Vagina (tissue), 2 donors: ENCODE results near the gene RIF1. TPM values are rescaled to one million over a fixed set of nuclear protein-coding genes. Genes with fewer than 3 reads are reported as not detected.

Experiments used
- DNase-seq, 2 donors: peaks; one replicate each; pipeline ENCODE4 v3.0.0-alpha.2; 2017; ENCODE audit errors: extremely low spot score in 2 of 2
- H3K27ac ChIP-seq: fragments of 200-600 bp; sonication (generic); one replicate; pipeline ENCODE4 v1.5.1; 2019
- H3K27me3 ChIP-seq: fragments of 200-600 bp; sonication (generic); one replicate; pipeline ENCODE4 v1.5.1; 2019
- H3K36me3 ChIP-seq, 2 donors: fragments of 200-600 bp; sonication (generic); one replicate each; pipeline ENCODE4 v1.5.1; 2017 to 2019
- H3K4me1 ChIP-seq: fragments of 200-600 bp; sonication (generic); one replicate; pipeline ENCODE4 v1.5.1; 2019
- H3K4me3 ChIP-seq, 2 donors: fragments of 200-600 bp; sonication (generic); 1 replicate in 1 of 2; 2 replicates in 1 of 2; pipeline ENCODE4 v1.5.1; 2016 to 2019
- H3K9me3 ChIP-seq: fragments of 200-600 bp; sonication (generic); one replicate; pipeline ENCODE4 v1.5.1; 2019
- POLR2A ChIP-seq, 2 donors: fragments of 450-650 bp; IDR thresholded peaks; one replicate each; pipeline ENCODE4 v1.6.1; 2017; ENCODE audit warnings: antibody characterized with exemption in 2 of 2, mild to moderate bottlenecking in 2 of 2, moderate library complexity in 2 of 2
- POLR2AphosphoS5 ChIP-seq, 2 donors: sonication (generic); formaldehyde crosslinking; IDR thresholded peaks; one replicate each; pipeline ENCODE4 v1.9.0; 2017; ENCODE audit warnings: antibody characterized with exemption in 2 of 2, mild to moderate bottlenecking in 2 of 2, low read depth in 1 of 2; ENCODE audit not compliant: insufficient read depth in 1 of 2
- intact Hi-C: fragments of 100-400 bp; cut with DNase I; formaldehyde crosslinking; loops from one replicate; pipeline ENCODE4 v1.15.1; 2023
- microRNA-seq: library from miRNA; unstranded; fragments of <30 nt; microRNA quantifications from one replicate; pipeline ENCODE4, GENCODE V29; 2017; ENCODE audit warnings: borderline number of aligned reads, borderline replicate concordance
- small RNA-seq: library from RNA; depleted of rRNA; stranded (forward); fragments of <200 nt; gene quantifications from one replicate; pipeline ENCODE3, GENCODE V24; 2016
- total RNA-seq: library from RNA; depleted of rRNA; stranded (reverse); fragments of >200 nt; gene quantifications from one replicate; pipeline ENCODE4 v1.2.3, GENCODE V29; 2016
- TF ChIP-seq, protein P1 (sequence below), 3 experiments: fragments of 450-650 bp in 2 of 3; fragments of 200-600 bp in 1 of 3; sonication (generic) in 1 of 3; IDR thresholded peaks; one replicate each; pipeline ENCODE4 v1.5.1; 2017 to 2019; ENCODE audit warnings: antibody characterized with exemption in 3 of 3, mild to moderate bottlenecking in 2 of 3, moderate library complexity in 2 of 3

RIF1 gene
- total RNA-seq, 1 donor from 2014 or later = 31.7 TPM

DNA sequence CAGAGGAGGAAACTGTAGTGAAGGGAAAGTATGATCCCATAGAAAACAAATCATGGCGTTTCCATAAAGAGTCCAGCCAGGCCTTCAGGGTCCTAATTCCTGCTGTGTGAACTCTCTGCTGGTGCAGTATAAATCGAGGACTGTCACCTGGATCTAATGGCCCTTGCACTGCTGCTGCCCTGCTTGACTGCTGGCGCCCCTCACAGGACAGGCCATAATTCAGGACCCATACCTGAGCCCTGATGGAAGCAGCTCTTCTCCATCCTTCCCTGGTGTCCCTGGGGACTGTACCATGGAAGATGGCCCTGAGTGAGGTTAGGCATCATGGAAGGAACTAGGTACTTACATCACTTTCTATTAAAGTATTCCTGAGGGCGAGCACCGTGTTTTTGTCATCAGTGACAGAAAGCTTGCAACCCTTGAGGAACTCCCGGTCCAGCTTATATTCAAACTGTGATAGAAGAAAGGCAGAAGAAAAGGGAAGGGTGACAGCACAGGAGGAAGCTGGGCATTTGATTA, 116.9 kb downstream of the RIF1 start:
- TF ChIP-seq POLR2A (IDR thresholded peaks at IDR 0.05) = no peak
- TF ChIP-seq, protein P1, sequence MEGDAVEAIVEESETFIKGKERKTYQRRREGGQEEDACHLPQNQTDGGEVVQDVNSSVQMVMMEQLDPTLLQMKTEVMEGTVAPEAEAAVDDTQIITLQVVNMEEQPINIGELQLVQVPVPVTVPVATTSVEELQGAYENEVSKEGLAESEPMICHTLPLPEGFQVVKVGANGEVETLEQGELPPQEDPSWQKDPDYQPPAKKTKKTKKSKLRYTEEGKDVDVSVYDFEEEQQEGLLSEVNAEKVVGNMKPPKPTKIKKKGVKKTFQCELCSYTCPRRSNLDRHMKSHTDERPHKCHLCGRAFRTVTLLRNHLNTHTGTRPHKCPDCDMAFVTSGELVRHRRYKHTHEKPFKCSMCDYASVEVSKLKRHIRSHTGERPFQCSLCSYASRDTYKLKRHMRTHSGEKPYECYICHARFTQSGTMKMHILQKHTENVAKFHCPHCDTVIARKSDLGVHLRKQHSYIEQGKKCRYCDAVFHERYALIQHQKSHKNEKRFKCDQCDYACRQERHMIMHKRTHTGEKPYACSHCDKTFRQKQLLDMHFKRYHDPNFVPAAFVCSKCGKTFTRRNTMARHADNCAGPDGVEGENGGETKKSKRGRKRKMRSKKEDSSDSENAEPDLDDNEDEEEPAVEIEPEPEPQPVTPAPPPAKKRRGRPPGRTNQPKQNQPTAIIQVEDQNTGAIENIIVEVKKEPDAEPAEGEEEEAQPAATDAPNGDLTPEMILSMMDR (IDR thresholded peaks at IDR 0.05) = no peak
- TF ChIP-seq POLR2AphosphoS5 (IDR thresholded peaks at IDR 0.05; ENCODE audit: insufficient read depth in 1 of 2, low read depth in 1 of 2) = no peak
- Histone ChIP-seq H3K4me1 (no peaks in the 10 kb centered on the region), H3K9me3 (no peaks in the 10 kb centered on the region), H3K27ac (no peak overlapping the region), H3K4me3 (no peak overlapping the region), H3K27me3 (no peaks in the 10 kb centered on the region), H3K36me3 (no peaks in the 10 kb centered on the region)
- intact Hi-C loops = no loop called here
- no peak for DNase-seq

Small RNA genes within 50 kb of the gene (microRNA-seq; reads per million reads assigned to microRNA genes)
- gene MIR4773-1 (not detected), gene MIR4773-2 (not detected)

Small RNA genes within 50 kb of the gene (small RNA-seq; reads per million reads assigned to genes)
- gene MIR4773-1 (not detected), gene RN7SL124P (not detected)

Other genes with a start within 250 kb of the RIF1 start
- 3.9 TPM for gene RBM43, start 148.0 kb upstream of the RIF1 start, total RNA-seq
- gene NMI, start 120.2 kb upstream of the RIF1 start, total RNA-seq = 9.3 TPM
- 2.0 TPM for gene TNFAIP6, start 52.3 kb upstream of the RIF1 start, total RNA-seq